B cell (primary cell): ENCODE data around the gene MMAB. TPM values are rescaled to one million over a fixed set of nuclear protein-coding genes. Genes with fewer than 3 reads are reported as not detected.

ENCODE experiments used
- ATAC-seq: fragments of 200-7000 bp; cut with Tn5 transposase; one replicate; pipeline ENCODE4 v1.10.0; 2021; ENCODE audit warnings: low read depth, mild to moderate bottlenecking, moderate number of reproducible peaks, moderate library complexity
- CTCF ChIA-PET: fragments of 350-600 bp; sonication (Branson Sonifier 250); formaldehyde crosslinking; loops from one replicate; lab custom pipeline; 2021; ENCODE audit warnings: antibody characterized with exemption, inconsistent platforms; lab: Charles Lee
- POLR2A ChIA-PET: fragments of 350-600 bp; sonication (Branson Sonifier 250); formaldehyde crosslinking; loops from one replicate; lab custom pipeline; 2021; ENCODE audit warnings: antibody characterized with exemption; lab: Charles Lee
- DNase-seq: peaks from one replicate; pipeline ENCODE4 v3.0.0; 2013
- H2AFZ ChIP-seq: 2 replicates; pipeline ENCODE4 v1.6.1; 2012; ENCODE audit warnings: mild to moderate bottlenecking, low read depth, low read length; ENCODE audit not compliant: insufficient read depth, poor library complexity, severe bottlenecking
- H3K27ac ChIP-seq, 2 donors: 1 replicate in 1 of 2; 2 replicates in 1 of 2; pipeline ENCODE4 v1.5.1; 2012 to 2013; ENCODE audit warnings: low read length in 2 of 2, mild to moderate bottlenecking in 2 of 2, moderate library complexity in 1 of 2
- H3K27me3 ChIP-seq, 4 experiments: fragments of 200-600 bp in 1 of 4; sonication (generic) in 1 of 4; replicated peaks in 1 of 4; 1 replicate in 2 of 4; 2 replicates in 2 of 4; pipeline versions ENCODE4 v1.6.1 to v1.7.0; 2013 to 2016; ENCODE audit warnings: low read length in 3 of 4, mild to moderate bottlenecking in 2 of 4, mixed read lengths in 1 of 4, moderate library complexity in 1 of 4; ENCODE audit not compliant: insufficient read depth in 4 of 4, control insufficient read depth in 3 of 4; ENCODE audit errors: control extremely low read depth in 1 of 4
- H3K36me3 ChIP-seq, 2 experiments: replicated peaks in 1 of 2; 1 replicate in 1 of 2; 2 replicates in 1 of 2; pipeline versions ENCODE4 v1.6.1 to v1.7.1; 2013; ENCODE audit warnings: low read length in 1 of 2; ENCODE audit not compliant: insufficient read depth in 2 of 2, control insufficient read depth in 1 of 2; ENCODE audit errors: control extremely low read depth in 1 of 2, extremely low read depth in 1 of 2
- H3K4me1 ChIP-seq, 2 donors: fragments of 200-600 bp in 1 of 2; sonication (generic) in 1 of 2; 1 replicate in 1 of 2; 2 replicates in 1 of 2; pipeline versions ENCODE4 v1.5.1 to v1.6.1; 2013 to 2017; ENCODE audit warnings: low read length in 2 of 2; ENCODE audit not compliant: control insufficient read depth in 2 of 2, insufficient read depth in 2 of 2
- H3K4me2 ChIP-seq: replicated peaks from 2 replicates; pipeline ENCODE3; 2012; ENCODE audit warnings: mild to moderate bottlenecking, low read depth, low read length; ENCODE audit not compliant: poor library complexity, severe bottlenecking
- H3K4me3 ChIP-seq, 5 experiments: fragments of 200-600 bp in 1 of 5; sonication (generic) in 1 of 5; 1 replicate in 3 of 5; 2 replicates in 2 of 5; pipeline versions ENCODE4 v1.5.1 to v1.7.0; 2011 to 2016; ENCODE audit warnings: low read length in 4 of 5, mild to moderate bottlenecking in 4 of 5, low read depth in 2 of 5, control low read depth in 1 of 5, moderate library complexity in 1 of 5; ENCODE audit not compliant: insufficient read depth in 1 of 5; ENCODE audit errors: control extremely low read depth in 1 of 5, extremely low read depth in 1 of 5
- H3K79me2 ChIP-seq: fragments of 200-600 bp; sonication (generic); one replicate; pipeline ENCODE4 v1.6.0; 2016; ENCODE audit warnings: low read length; ENCODE audit not compliant: control insufficient read depth, insufficient read depth
- H3K9ac ChIP-seq: fragments of 200-600 bp; sonication (generic); 2 replicates; pipeline ENCODE4 v1.6.1; 2017; ENCODE audit warnings: mild to moderate bottlenecking, low read length, moderate library complexity
- H3K9me3 ChIP-seq, 3 donors: one replicate each; pipeline versions ENCODE4 v1.6.1 to v1.7.1; 2013; ENCODE audit warnings: low read length in 2 of 3; ENCODE audit not compliant: control insufficient read depth in 2 of 3, insufficient read depth in 1 of 3; ENCODE audit errors: control extremely low read depth in 1 of 3
- H4K20me1 ChIP-seq: 2 replicates; pipeline ENCODE4 v1.6.0; 2012; ENCODE audit warnings: mild to moderate bottlenecking, low read length; ENCODE audit not compliant: insufficient read depth, control insufficient read depth, poor library complexity, severe bottlenecking
- H3K27ac Mint-ChIP-seq: one replicate; pipeline ENCODE4 v1.8.0; 2021; ENCODE audit warnings: mixed read lengths
- H3K27me3 Mint-ChIP-seq: one replicate; pipeline ENCODE4 v1.8.0; 2021; ENCODE audit warnings: mixed read lengths
- H3K4me1 Mint-ChIP-seq: one replicate; pipeline ENCODE4 v1.8.0; 2021; ENCODE audit warnings: mixed read lengths
- H3K4me3 Mint-ChIP-seq: one replicate; pipeline ENCODE4 v1.8.0; 2021; ENCODE audit warnings: mixed read lengths
- H3K9me3 Mint-ChIP-seq: one replicate; pipeline ENCODE4 v1.8.0; 2022; ENCODE audit warnings: mixed read lengths; ENCODE audit not compliant: insufficient read depth
- EZH2 ChIP-seq: IDR thresholded peaks from 2 replicates; pipeline ENCODE4 v1.6.1; 2012; ENCODE audit warnings: borderline replicate concordance, low read depth, mild to moderate bottlenecking, moderate library complexity, low read length; ENCODE audit not compliant: insufficient read depth, poor library complexity, severe bottlenecking
- WGBS: methylation state at CpG from one replicate; pipeline ENCODE4 v1.1.5; 2013; ENCODE audit warnings: missing lambda C conversion rate; ENCODE audit not compliant: insufficient coverage; 5-methylcytosine and 5-hydroxymethylcytosine counted together
- intact Hi-C: fragments of 100-400 bp; cut with micrococcal nuclease; formaldehyde crosslinking; loops from one replicate; pipeline ENCODE4 v1.10.0; 2022
- polyA plus RNA-seq: library from polyadenylated mRNA; depleted of rRNA; stranded (reverse); fragments of >200 nt; gene quantifications from 2 replicates; pipeline ENCODE4 v1.2.3, GENCODE V29; 2012
- total RNA-seq, 2 donors: library from RNA; stranded (reverse); fragments of 120-200 nt in 1 of 2; gene quantifications; 1 replicate in 1 of 2; 2 replicates in 1 of 2; pipeline versions ENCODE4 v1.2.3 to v1.2.4, GENCODE V29; 2013 to 2022
- TF ChIP-seq, protein P1 (sequence below): fragments of 200-600 bp; IDR thresholded peaks from one replicate; pipeline ENCODE4 v1.8.0; 2022; ENCODE audit warnings: antibody characterized with exemption, mild to moderate bottlenecking

The MMAB gene
- total and polyA plus RNA-seq, 2 donors (not counting 1 experiment from before 2014, with no cell fraction given), result 15.0 to 20.5 TPM

DNA sequence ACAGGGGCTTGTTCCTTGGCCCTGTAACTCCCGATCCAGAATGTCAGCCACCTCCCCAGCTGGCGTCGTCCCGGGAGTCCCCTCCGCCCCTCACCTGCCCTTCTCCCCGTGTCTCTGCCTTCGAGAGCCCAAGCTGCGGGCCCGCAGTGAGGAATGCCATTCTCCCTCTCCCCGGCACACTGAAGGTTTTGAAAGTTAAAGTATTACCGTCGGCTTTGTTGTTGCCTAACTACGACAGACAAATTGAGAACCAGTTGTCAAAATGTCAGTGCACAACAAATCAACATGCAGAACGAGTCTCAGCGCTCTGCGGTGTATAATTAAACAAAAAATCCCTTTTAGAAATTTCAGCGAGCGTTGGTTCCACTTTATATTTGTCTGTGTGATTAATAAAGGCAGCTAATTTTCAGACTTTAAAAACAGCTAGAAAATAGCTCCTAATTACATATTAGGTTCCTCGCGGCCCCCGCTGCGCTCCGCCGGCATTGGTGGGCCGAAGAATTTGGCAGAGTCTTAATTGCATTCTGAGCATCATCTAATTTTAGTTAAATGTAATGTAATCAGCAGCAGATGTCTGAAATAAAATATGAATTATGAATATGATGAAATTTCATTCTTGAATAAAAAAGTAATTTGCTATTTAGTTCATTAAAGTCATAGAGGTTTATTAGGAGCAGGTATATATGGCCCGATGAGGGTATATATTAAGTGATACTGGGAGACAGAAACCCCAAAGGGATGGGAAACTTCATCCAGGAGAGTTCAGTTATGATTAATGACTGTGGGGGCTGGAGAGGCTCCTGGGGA lies 40.5 kb upstream of the MMAB start:
- ATAC-seq, result no peak
- Histone ChIP-seq H2AFZ (no peak overlapping the region), H3K4me2 (no peak overlapping the region), H3K36me3 (no peaks in the 10 kb centered on the region), H3K27me3 (peaks cover 0 to 17% (median 3%) of the 10 kb centered on the region in 4 experiments), H4K20me1 (no peaks in the 10 kb centered on the region), H3K27ac (no peak overlapping the region), H3K9me3 (peaks cover 0 to 4% (median 0%) of the 10 kb centered on the region in 3 donors), H3K4me3 (no peak overlapping the region), H3K79me2 (no peaks in the 10 kb centered on the region), H3K9ac (no peak overlapping the region), H3K4me1 (no peaks in the 10 kb centered on the region)
- 81% methylated on average over 10 of the region's 26 CpGs for WGBS
- H3K9me3 Mint-ChIP-seq, result no peaks in the 10 kb centered on the region
- no peak for TF ChIP-seq EZH2
- TF ChIP-seq, protein P1, sequence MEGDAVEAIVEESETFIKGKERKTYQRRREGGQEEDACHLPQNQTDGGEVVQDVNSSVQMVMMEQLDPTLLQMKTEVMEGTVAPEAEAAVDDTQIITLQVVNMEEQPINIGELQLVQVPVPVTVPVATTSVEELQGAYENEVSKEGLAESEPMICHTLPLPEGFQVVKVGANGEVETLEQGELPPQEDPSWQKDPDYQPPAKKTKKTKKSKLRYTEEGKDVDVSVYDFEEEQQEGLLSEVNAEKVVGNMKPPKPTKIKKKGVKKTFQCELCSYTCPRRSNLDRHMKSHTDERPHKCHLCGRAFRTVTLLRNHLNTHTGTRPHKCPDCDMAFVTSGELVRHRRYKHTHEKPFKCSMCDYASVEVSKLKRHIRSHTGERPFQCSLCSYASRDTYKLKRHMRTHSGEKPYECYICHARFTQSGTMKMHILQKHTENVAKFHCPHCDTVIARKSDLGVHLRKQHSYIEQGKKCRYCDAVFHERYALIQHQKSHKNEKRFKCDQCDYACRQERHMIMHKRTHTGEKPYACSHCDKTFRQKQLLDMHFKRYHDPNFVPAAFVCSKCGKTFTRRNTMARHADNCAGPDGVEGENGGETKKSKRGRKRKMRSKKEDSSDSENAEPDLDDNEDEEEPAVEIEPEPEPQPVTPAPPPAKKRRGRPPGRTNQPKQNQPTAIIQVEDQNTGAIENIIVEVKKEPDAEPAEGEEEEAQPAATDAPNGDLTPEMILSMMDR, result no peak
- H3K27ac Mint-ChIP-seq, result no peak overlapping the region
- DNase-seq, result no peak
- intact Hi-C loops, result no loop called here
- H3K27me3 Mint-ChIP-seq, result peaks cover 40% of the 10 kb centered on the region
- no peaks in the 10 kb centered on the region for H3K4me1 Mint-ChIP-seq
- POLR2A ChIA-PET, result no interaction called here
- no peak overlapping the region for H3K4me3 Mint-ChIP-seq
- CTCF ChIA-PET, result interaction anchor here (0.9 kb wide), 1 partner anchor 16 kb away, joined by 3 read pairs; no protein-coding TSS in a partner anchor

DNA sequence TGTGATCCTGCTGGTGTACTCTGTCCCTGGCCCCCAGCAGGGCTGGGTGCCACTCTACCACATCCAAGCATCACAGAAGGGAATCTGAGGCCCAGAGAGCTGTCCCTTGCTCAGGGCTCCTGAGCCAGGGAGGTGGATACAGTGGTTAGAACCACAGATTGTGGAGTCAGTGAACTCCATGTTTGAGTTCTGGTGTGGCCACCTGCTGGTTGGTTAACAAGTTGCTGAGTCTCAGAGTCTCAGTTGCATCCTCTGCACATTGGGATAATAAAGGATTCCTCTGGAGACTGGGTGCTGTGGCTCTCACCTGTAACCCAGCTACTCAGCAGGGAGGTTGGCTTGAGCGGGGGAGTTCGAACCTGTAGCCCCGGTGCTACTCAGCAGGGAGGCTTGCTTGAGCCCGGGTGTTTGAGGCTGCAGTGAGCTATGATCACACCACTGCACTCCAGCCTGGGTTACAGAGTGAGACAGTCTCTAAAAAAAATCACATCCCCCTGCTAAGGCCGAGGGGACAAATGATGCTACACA lies 39.7 kb upstream of the MMAB start:
- CTCF ChIA-PET, result interaction anchor here (0.9 kb wide), 1 partner anchor 15 kb away, joined by 3 read pairs; no protein-coding TSS in a partner anchor
- POLR2A ChIA-PET, result no interaction called here
- no peak for DNase-seq

More for the DNA sequence above, 39.7 kb upstream of the MMAB start:
- Mint-ChIP-seq H3K4me3 (no peak overlapping the region), H3K4me1 (no peaks in the 10 kb centered on the region), H3K27ac (no peak overlapping the region), H3K27me3 (peaks cover 47% of the 10 kb centered on the region), H3K9me3 (no peaks in the 10 kb centered on the region)
- Histone ChIP-seq H3K4me1 (no peaks in the 10 kb centered on the region), H3K9me3 (peaks cover 0 to 4% (median 0%) of the 10 kb centered on the region in 3 donors), H3K36me3 (no peaks in the 10 kb centered on the region), H2AFZ (no peak overlapping the region), H4K20me1 (no peaks in the 10 kb centered on the region), H3K9ac (no peak overlapping the region), H3K4me3 (no peak overlapping the region), H3K79me2 (no peaks in the 10 kb centered on the region), H3K27ac (no peak overlapping the region), H3K27me3 (peaks cover 0 to 17% (median 3%) of the 10 kb centered on the region in 4 experiments), H3K4me2 (no peak overlapping the region)
- intact Hi-C loops, result no loop called here
- ATAC-seq, result no peak
- WGBS, result 51% methylated on average over 4 of the region's 5 CpGs
- TF ChIP-seq, protein P1, result no peak
- TF ChIP-seq EZH2, result no peak
